ENCODE data around the gene FOXL3. TPM values are rescaled to one million over a fixed set of nuclear protein-coding genes. Genes with fewer than 3 reads are reported as not detected.

The FOXL3 gene
- total RNA-seq, 2 donors from 2014 or later, result 0.79 TPM; not detected in 1

GRCh38 chr7:249989-250388 is 40.0 kb upstream of the FOXL3 start:
- no peak overlapping the region for H3K9ac ChIP-seq (ENCODE audit: low read depth in 2 of 2, low read length in 2 of 2)
- no peaks in the 10 kb centered on the region for H3K36me3 ChIP-seq
- no peak for DNase-seq
- no peaks in the 10 kb centered on the region for H3K9me3 ChIP-seq
- no peak overlapping the region for H3K4me3 ChIP-seq
- no peak overlapping the region for H3K27ac ChIP-seq
- no peak for TF ChIP-seq CTCF (IDR thresholded peaks at IDR 0.05)
- H3K4me1 ChIP-seq, result no peaks in the 10 kb centered on the region
- intact Hi-C loops (cut with DNase I), result no loop called here
- no peaks in the 10 kb centered on the region for H3K27me3 ChIP-seq

- no peaks in the 10 kb centered on the region for H3K4me1 ChIP-seq
- DNase-seq, result no peak
- H3K27ac ChIP-seq, result no peak overlapping the region
- no peaks in the 10 kb centered on the region for H3K27me3 ChIP-seq
- no peak overlapping the region for H3K4me3 ChIP-seq
- no peaks in the 10 kb centered on the region for H3K36me3 ChIP-seq
- intact Hi-C loops (cut with DNase I), result no loop called here
- H3K9me3 ChIP-seq, result no peaks in the 10 kb centered on the region
- H3K9ac ChIP-seq (ENCODE audit: low read depth in 2 of 2, low read length in 2 of 2), result no peak overlapping the region
- TF ChIP-seq CTCF (IDR thresholded peaks at IDR 0.05), result no peak
These were observed 39.4 kb upstream of the FOXL3 start for GRCh38 chr7:250523-250922.

- intact Hi-C loops (cut with DNase I), result no loop called here
- no peak overlapping the region for H3K4me3 ChIP-seq
These were observed 39.0 kb upstream of the FOXL3 start for GRCh38 chr7:251005-251404.

GRCh38 chr7:251446-252175 is 38.4 kb upstream of the FOXL3 start:
- Histone ChIP-seq H3K27ac (no peak overlapping the region), H3K36me3 (peaks cover 2% of the 10 kb centered on the region), H3K4me3 (no peak overlapping the region), H3K9me3 (no peaks in the 10 kb centered on the region), H3K4me1 (no peaks in the 10 kb centered on the region), H3K27me3 (no peaks in the 10 kb centered on the region), H3K9ac (ENCODE audit: low read depth in 2 of 2, low read length in 2 of 2) (no peak overlapping the region)
- TF ChIP-seq CTCF (IDR thresholded peaks at IDR 0.05), result no peak
- intact Hi-C loops (cut with DNase I), result no loop called here
- no peak for DNase-seq

More at GRCh38 chr7:251005-251404, 39.0 kb upstream of the FOXL3 start:
- Histone ChIP-seq H3K27ac (no peak overlapping the region), H3K27me3 (no peaks in the 10 kb centered on the region), H3K4me1 (no peaks in the 10 kb centered on the region), H3K9me3 (no peaks in the 10 kb centered on the region), H3K9ac (ENCODE audit: low read depth in 2 of 2, low read length in 2 of 2) (no peak overlapping the region), H3K36me3 (no peaks in the 10 kb centered on the region)
- no peak for TF ChIP-seq CTCF (IDR thresholded peaks at IDR 0.05)
- DNase-seq, result no peak

GRCh38 chr7:252216-252965 is 37.6 kb upstream of the FOXL3 start:
- Histone ChIP-seq H3K27me3 (no peaks in the 10 kb centered on the region), H3K36me3 (peaks cover 4% of the 10 kb centered on the region), H3K4me1 (no peaks in the 10 kb centered on the region), H3K9ac (ENCODE audit: low read depth in 2 of 2, low read length in 2 of 2) (no peak overlapping the region), H3K9me3 (no peaks in the 10 kb centered on the region), H3K27ac (no peak overlapping the region), H3K4me3 (no peak overlapping the region)
- DNase-seq, result no peak
- TF ChIP-seq CTCF (IDR thresholded peaks at IDR 0.05), result no peak
- intact Hi-C loops (cut with DNase I), result no loop called here

Measured in colonic mucosa (tissue), 4 donors.